ENCODE data around the gene LRWD1. TPM values are rescaled to one million over a fixed set of nuclear protein-coding genes. Genes with fewer than 3 reads are reported as not detected.

Gene LRWD1
- total RNA-seq, 1 experiment from 2014 or later, result 39.5 TPM

DNA sequence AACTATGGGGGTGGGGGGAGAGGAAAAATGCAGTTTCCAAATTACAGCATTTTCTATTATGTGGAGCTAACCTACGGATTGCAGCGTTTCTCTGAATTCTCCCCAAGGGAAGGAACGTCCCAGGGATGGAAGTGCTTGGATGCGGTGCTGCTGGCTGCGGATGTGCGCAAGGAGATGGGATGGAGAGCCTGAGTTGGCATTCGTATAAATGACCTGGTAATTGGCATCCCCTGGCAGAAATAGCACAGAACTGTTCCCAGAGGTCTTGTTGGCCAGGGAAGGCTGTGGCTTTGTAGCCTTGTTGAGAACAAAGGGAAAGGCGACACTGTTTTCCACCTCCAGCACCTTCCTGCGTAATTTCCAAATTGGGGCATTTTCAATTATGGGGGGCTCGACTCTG is 28.7 kb upstream of the LRWD1 start:
- no peaks in the 10 kb centered on the region for H4K20me1 ChIP-seq (ENCODE audit: insufficient read depth)
- CTCF ChIA-PET, result no interaction called here
- no peak overlapping the region for H2AFZ ChIP-seq (ENCODE audit: low read depth, low read length, poor library complexity, severe bottlenecking)
- H3K36me3 ChIP-seq (ENCODE audit: control insufficient read depth in 1 of 2, insufficient read depth in 2 of 2, low read length in 2 of 2), result 0 out of 4 replicates have a peak, but pooled peaks cover 0 to 3% of the 10 kb centered on the region in 2 experiments
- no peaks in the 10 kb centered on the region; the same call in 1 of the 2 replicates for H3K79me2 ChIP-seq (ENCODE audit: insufficient read depth, low read length)
- intact Hi-C loops (cut with micrococcal nuclease), result no loop called here
- H3K27ac ChIP-seq (ENCODE audit: low read depth, low read length), result no peak overlapping the region
- H3K4me2 ChIP-seq (ENCODE audit: low read length), result no peak overlapping the region
- no peaks in the 10 kb centered on the region for H3K9me3 ChIP-seq (ENCODE audit: control insufficient read depth in 1 of 2, insufficient read depth in 1 of 2, low read depth in 1 of 2, low read length in 2 of 2)
- H3K9me2 ChIP-seq (ENCODE audit: insufficient read depth), result no peaks in the 10 kb centered on the region
- peaks cover 34 to 67% of the 10 kb centered on the region in 2 experiments for H3K4me1 ChIP-seq (ENCODE audit: control insufficient read depth in 1 of 2, insufficient read depth in 2 of 2, low read length in 2 of 2)
- POLR2A ChIA-PET, result no interaction called here
- no peak for DNase-seq (ENCODE audit: low read depth, low spot score)
- H3K27me3 ChIP-seq (ENCODE audit: insufficient read depth, low read length), result no peaks in the 10 kb centered on the region
- no peak overlapping the region for H3K4me3 ChIP-seq (replicated peaks in 1 of 2; ENCODE audit: low read depth in 1 of 2, low read length in 2 of 2)
- RAD21 ChIA-PET (ENCODE audit: low non-redundant PET in 1 of 2, low total read pairs in 2 of 2, uncharacterized antibody in 2 of 2, unreplicated experiment in 2 of 2), result no interaction called here
- ATAC-seq, result no peak
- TF ChIP-seq, protein P1, sequence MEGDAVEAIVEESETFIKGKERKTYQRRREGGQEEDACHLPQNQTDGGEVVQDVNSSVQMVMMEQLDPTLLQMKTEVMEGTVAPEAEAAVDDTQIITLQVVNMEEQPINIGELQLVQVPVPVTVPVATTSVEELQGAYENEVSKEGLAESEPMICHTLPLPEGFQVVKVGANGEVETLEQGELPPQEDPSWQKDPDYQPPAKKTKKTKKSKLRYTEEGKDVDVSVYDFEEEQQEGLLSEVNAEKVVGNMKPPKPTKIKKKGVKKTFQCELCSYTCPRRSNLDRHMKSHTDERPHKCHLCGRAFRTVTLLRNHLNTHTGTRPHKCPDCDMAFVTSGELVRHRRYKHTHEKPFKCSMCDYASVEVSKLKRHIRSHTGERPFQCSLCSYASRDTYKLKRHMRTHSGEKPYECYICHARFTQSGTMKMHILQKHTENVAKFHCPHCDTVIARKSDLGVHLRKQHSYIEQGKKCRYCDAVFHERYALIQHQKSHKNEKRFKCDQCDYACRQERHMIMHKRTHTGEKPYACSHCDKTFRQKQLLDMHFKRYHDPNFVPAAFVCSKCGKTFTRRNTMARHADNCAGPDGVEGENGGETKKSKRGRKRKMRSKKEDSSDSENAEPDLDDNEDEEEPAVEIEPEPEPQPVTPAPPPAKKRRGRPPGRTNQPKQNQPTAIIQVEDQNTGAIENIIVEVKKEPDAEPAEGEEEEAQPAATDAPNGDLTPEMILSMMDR (IDR thresholded peaks at IDR 0.05 in 2 of 3, conservative IDR thresholded peaks at IDR 0.05 in 1 of 3; ENCODE audit: borderline replicate concordance in 1 of 3, insufficient read depth in 1 of 3, low read depth in 2 of 3, low read length in 2 of 3), result no peak
- TF ChIP-seq RAD21 (IDR thresholded peaks at IDR 0.05; ENCODE audit: low read depth), result no peak
- TF ChIP-seq EGR1 (IDR thresholded peaks at IDR 0.05; ENCODE audit: low read depth), result no peak
- no peak for TF ChIP-seq ZNF274 (IDR thresholded peaks at IDR 0.05; ENCODE audit: low read depth, low read length)
- no peak for TF ChIP-seq JUND (IDR thresholded peaks at IDR 0.05)
- TSS peak; percentile 34 for BruUV-seq (replicated peaks)
- no peak overlapping the region for H3K9ac ChIP-seq (ENCODE audit: low read length)

DNA sequence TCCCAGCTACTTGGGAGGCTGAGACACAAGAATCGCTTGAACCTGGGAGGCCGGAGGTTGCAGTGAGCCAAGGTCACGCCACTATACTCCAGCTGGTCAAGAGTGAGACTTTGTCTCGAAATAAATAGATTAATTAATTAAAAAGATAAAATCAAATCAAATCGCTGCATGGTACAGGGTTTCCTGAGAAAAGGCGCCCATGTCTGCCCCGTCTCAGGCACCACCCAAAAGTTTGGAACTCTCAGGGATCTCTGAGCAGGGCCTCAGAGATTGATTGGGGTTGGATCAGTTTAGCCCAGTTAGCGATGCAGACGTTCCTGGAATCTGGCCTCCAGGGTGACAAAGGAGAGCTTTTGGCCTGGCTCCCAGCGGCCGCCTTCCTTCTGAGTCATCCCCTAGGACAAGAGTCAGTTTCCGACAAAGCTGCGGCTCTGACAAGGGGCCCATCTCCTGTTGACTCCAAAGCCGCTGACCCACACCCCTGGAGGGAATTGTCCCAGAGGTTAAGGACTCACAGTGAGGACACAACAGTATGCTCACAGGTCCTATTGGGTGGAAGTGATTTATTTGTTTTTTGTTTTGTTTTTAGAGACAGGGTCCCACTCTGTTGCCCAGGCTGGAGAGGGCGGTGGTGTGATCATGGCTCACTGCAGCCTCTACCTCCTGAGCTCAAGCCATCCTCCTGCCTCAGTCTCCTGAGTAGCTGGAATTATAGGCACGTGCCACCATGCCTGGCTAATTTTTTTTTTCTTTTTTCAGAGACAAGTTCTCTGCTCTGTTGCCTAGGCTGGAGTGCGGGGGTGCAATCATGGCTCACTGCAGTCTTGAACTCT is 24.6 kb upstream of the LRWD1 start:
- H3K4me2 ChIP-seq (ENCODE audit: low read length), result peak overlapping the region; percentile 80
- no peak for TF ChIP-seq SIN3A (IDR thresholded peaks at IDR 0.05; ENCODE audit: low read depth)
- TF ChIP-seq ZBTB33 (IDR thresholded peaks at IDR 0.05; ENCODE audit: extremely low read depth, insufficient replicate concordance, low read length), result no peak
- peak; percentile 81 for TF ChIP-seq SP1 (IDR thresholded peaks at IDR 0.05; ENCODE audit: low read depth)
- no peak for TF ChIP-seq ELF1 (IDR thresholded peaks at IDR 0.05; ENCODE audit: borderline replicate concordance, low read depth)
- no peak for TF ChIP-seq YY1 (IDR thresholded peaks at IDR 0.05; ENCODE audit: extremely low read depth, insufficient replicate concordance, low read depth, low read length)
- peak; percentile 91 for TF ChIP-seq FOSL1 (IDR thresholded peaks at IDR 0.05; ENCODE audit: low read depth)

More for the DNA sequence above, 24.6 kb upstream of the LRWD1 start:
- H3K9ac ChIP-seq (ENCODE audit: low read length), result peak overlapping the region; percentile 51
- ChIA-PET CTCF (interaction anchor here (0.7 to 1.6 kb wide), 2 partner anchors 10 to 16 kb away, joined by 3 to 4 read pairs; no protein-coding TSS in a partner anchor), POLR2A (no interaction called here), RAD21 (ENCODE audit: low non-redundant PET in 1 of 2, low total read pairs in 2 of 2, uncharacterized antibody in 2 of 2, unreplicated experiment in 2 of 2) (interaction anchor here in 1 of 2 experiments (1.2 kb wide), 1 partner anchor 16 kb away, joined by 5 read pairs; no protein-coding TSS in a partner anchor)
- DNase-seq (ENCODE audit: low read depth, low spot score), result peak; percentile 79
- no TSS peak for BruUV-seq (replicated peaks)
- 0 out of 4 replicates have a peak, but pooled peaks cover 0 to 3% of the 10 kb centered on the region in 2 experiments for H3K36me3 ChIP-seq (ENCODE audit: control insufficient read depth in 1 of 2, insufficient read depth in 2 of 2, low read length in 2 of 2)
- no peaks in the 10 kb centered on the region for H4K20me1 ChIP-seq (ENCODE audit: insufficient read depth)
- H3K4me3 ChIP-seq (replicated peaks in 1 of 2; ENCODE audit: low read depth in 1 of 2, low read length in 2 of 2), result peak overlapping the region in 1 of 2 experiments; percentile 25; a peak in 2 of 4 replicates
- no peak overlapping the region for H2AFZ ChIP-seq (ENCODE audit: low read depth, low read length, poor library complexity, severe bottlenecking)
- no peaks in the 10 kb centered on the region for H3K27me3 ChIP-seq (ENCODE audit: insufficient read depth, low read length)
- no peaks in the 10 kb centered on the region for H3K9me3 ChIP-seq (ENCODE audit: control insufficient read depth in 1 of 2, insufficient read depth in 1 of 2, low read depth in 1 of 2, low read length in 2 of 2)
- peak overlapping the region; percentile 60 for H3K27ac ChIP-seq (ENCODE audit: low read depth, low read length)
- intact Hi-C loops (cut with micrococcal nuclease), result loop anchor here (2.0 kb wide), 1 partner anchor 17 kb away; no protein-coding TSS in a partner anchor
- ATAC-seq, result peak; percentile 94
- no peaks in the 10 kb centered on the region for H3K9me2 ChIP-seq (ENCODE audit: insufficient read depth)
- peaks cover 17 to 41% of the 10 kb centered on the region in 2 experiments for H3K4me1 ChIP-seq (ENCODE audit: control insufficient read depth in 1 of 2, insufficient read depth in 2 of 2, low read length in 2 of 2)
- no peaks in the 10 kb centered on the region for H3K79me2 ChIP-seq (ENCODE audit: insufficient read depth, low read length)

All from HCT116 (cell line).